Panc1 (cell line): Measurements from ENCODE around the gene DUOX1. TPM values are rescaled to one million over a fixed set of nuclear protein-coding genes. Genes with fewer than 3 reads are reported as not detected.

Experiments
- ATAC-seq: fragments of 200-7000 bp; cut with Tn5 transposase; 2 replicates; pipeline ENCODE4 v1.9.1; 2020; ENCODE audit warnings: mild to moderate bottlenecking, moderate library complexity
- BruUV-seq: library from RNA; stranded (reverse); fragments of 400-500 nt; replicated peaks from 2 replicates; lab custom pipeline; 2021; lab: Mats Ljungman, UMichigan
- CTCF ChIA-PET: fragments of 300-600 bp; sonication (Branson Sonifier 250); formaldehyde crosslinking; loops from one replicate; lab custom pipeline; 2022; ENCODE audit warnings: antibody characterized with exemption; lab: Charles Lee
- POLR2A ChIA-PET: fragments of 300-600 bp; sonication (Branson Sonifier 250); formaldehyde crosslinking; loops from one replicate; lab custom pipeline; 2022; ENCODE audit warnings: antibody characterized with exemption; lab: Charles Lee
- DNase-seq: peaks from one replicate; pipeline ENCODE4 v3.0.0-alpha.2; 2010; ENCODE audit warnings: low read depth, low spot score
- H3K27ac ChIP-seq: 2 replicates; pipeline ENCODE4 v1.5.1; 2011; ENCODE audit warnings: mild to moderate bottlenecking, low read length, inconsistent platforms
- H3K27me3 ChIP-seq: fragments of 200-500 bp; sonication (Bioruptor generic); 2 replicates; pipeline ENCODE4 v1.6.0; 2014; ENCODE audit warnings: low read length, inconsistent platforms; ENCODE audit not compliant: control insufficient read depth, insufficient read depth
- H3K36me3 ChIP-seq: fragments of 200-500 bp; sonication (Bioruptor generic); 2 replicates; pipeline ENCODE4 v1.5.1; 2014; ENCODE audit warnings: inconsistent platforms, mild to moderate bottlenecking, low read length, moderate library complexity; ENCODE audit not compliant: control insufficient read depth, insufficient read depth
- H3K4me1 ChIP-seq: 2 replicates; pipeline ENCODE4 v1.5.1; 2011; ENCODE audit warnings: inconsistent platforms, mild to moderate bottlenecking, low read length, moderate library complexity; ENCODE audit not compliant: control insufficient read depth, insufficient read depth
- H3K4me3 ChIP-seq, 2 experiments: 2 replicates each; pipeline ENCODE4 v1.5.1; 2011 to 2012; ENCODE audit warnings: low read depth in 2 of 2, low read length in 2 of 2, mild to moderate bottlenecking in 2 of 2, inconsistent platforms in 1 of 2, moderate library complexity in 1 of 2
- H3K9me3 ChIP-seq: fragments of 200-500 bp; sonication (Bioruptor generic); 2 replicates; pipeline ENCODE4 v1.5.1; 2014; ENCODE audit warnings: low read depth, mild to moderate bottlenecking, inconsistent platforms, low read length, moderate library complexity; ENCODE audit not compliant: control insufficient read depth, insufficient read depth
- CTCF ChIP-seq: fragments of 450-650 bp; IDR thresholded peaks from 2 replicates; pipeline ENCODE4 v1.5.1; 2017; ENCODE audit warnings: mild to moderate bottlenecking
- POLR2AphosphoS5 ChIP-seq: IDR thresholded peaks from 2 replicates; pipeline ENCODE4 v1.6.1; 2012; ENCODE audit warnings: mild to moderate bottlenecking, low read depth, low read length, moderate library complexity
- REST ChIP-seq, 2 experiments: IDR thresholded peaks; 2 replicates each; pipeline ENCODE4 v1.6.1; 2011 to 2012; ENCODE audit warnings: low read depth in 2 of 2, control low read depth in 1 of 2, low read length in 1 of 2, mild to moderate bottlenecking in 1 of 2, moderate library complexity in 1 of 2; ENCODE audit not compliant: insufficient read depth in 1 of 2
- SIN3A ChIP-seq: IDR thresholded peaks from 2 replicates; pipeline ENCODE4 v1.6.1; 2012; ENCODE audit warnings: low read depth, mild to moderate bottlenecking, low read length, moderate library complexity, borderline replicate concordance; ENCODE audit not compliant: insufficient read depth
- TCF7L2 ChIP-seq: IDR thresholded peaks from 2 replicates; pipeline ENCODE4 v1.6.1; 2011; ENCODE audit warnings: mild to moderate bottlenecking, low read depth, low read length, inconsistent platforms
- in situ Hi-C: cut with HindIII; loops from 2 replicates; pipeline ENCODE4 v1.10.0; 2016; ENCODE audit warnings: low sequenced_read_pairs, low pct_unique_long_range_greater_than_20kb
- intact Hi-C: fragments of 100-400 bp; cut with micrococcal nuclease; formaldehyde crosslinking; loops from one replicate; pipeline ENCODE4 v1.10.0; 2022; ENCODE audit not compliant: unreplicated experiment
- total RNA-seq: library from RNA; stranded (reverse); gene quantifications from one replicate; pipeline ENCODE4 v1.2.1, GENCODE V29; 2021; ENCODE audit not compliant: unreplicated experiment

Gene DUOX1
- total RNA-seq, 1 experiment from 2014 or later = 0.31 TPM

GRCh38 chr15:45113380-45113990 lies 16.3 kb upstream of the DUOX1 start:
- peaks cover 21% of the 10 kb centered on the region for H3K27me3 ChIP-seq
- intact Hi-C loops = no loop called here
- DNase-seq = no peak

More at GRCh38 chr15:45113380-45113990, 16.3 kb upstream of the DUOX1 start:
- BruUV-seq = no TSS peak
- Histone ChIP-seq H3K4me1 (peaks cover 14% of the 10 kb centered on the region), H3K36me3 (no peaks in the 10 kb centered on the region), H3K9me3 (no peaks in the 10 kb centered on the region), H3K4me3 (peak overlapping the region in 1 of 2 experiments; percentile 24; a peak in 3 of 4 replicates), H3K27ac (no peak overlapping the region)
- POLR2A ChIA-PET = no interaction called here
- no peak for ATAC-seq
- in situ Hi-C loops = no loop called here
- TF ChIP-seq REST (IDR thresholded peaks at IDR 0.05; ENCODE audit: insufficient read depth in 1 of 2, low read depth in 2 of 2, low read length in 1 of 2) (no peak), CTCF (no peak), SIN3A (no peak), TCF7L2 (no peak), POLR2AphosphoS5 (no peak)
- CTCF ChIA-PET = interaction anchor here (0.6 kb wide), 1 partner anchor 274 kb away, joined by 3 read pairs; no protein-coding TSS in a partner anchor
